Gastroesophageal sphincter (tissue), 3 donors: ENCODE results near the gene FOXD2.

Experiments used
- CTCF ChIP-seq, 4 experiments: fragments of 200-600 bp in 2 of 4; fragments of 450-650 bp in 2 of 4; sonication (generic) in 1 of 4; IDR thresholded peaks; one replicate each; pipeline ENCODE4 v1.5.1; 2017 to 2019; ENCODE audit warnings: antibody characterized with exemption in 4 of 4, mild to moderate bottlenecking in 2 of 4, moderate library complexity in 2 of 4
- POLR2A ChIP-seq, 2 donors: fragments of 450-650 bp; IDR thresholded peaks; one replicate each; pipeline ENCODE4 v1.6.1; 2017; ENCODE audit warnings: antibody characterized with exemption in 2 of 2, mild to moderate bottlenecking in 2 of 2, moderate library complexity in 1 of 2
- POLR2AphosphoS5 ChIP-seq: sonication (generic); formaldehyde crosslinking; IDR thresholded peaks from one replicate; pipeline ENCODE4 v1.6.1; 2017; ENCODE audit warnings: antibody characterized with exemption

DNA sequence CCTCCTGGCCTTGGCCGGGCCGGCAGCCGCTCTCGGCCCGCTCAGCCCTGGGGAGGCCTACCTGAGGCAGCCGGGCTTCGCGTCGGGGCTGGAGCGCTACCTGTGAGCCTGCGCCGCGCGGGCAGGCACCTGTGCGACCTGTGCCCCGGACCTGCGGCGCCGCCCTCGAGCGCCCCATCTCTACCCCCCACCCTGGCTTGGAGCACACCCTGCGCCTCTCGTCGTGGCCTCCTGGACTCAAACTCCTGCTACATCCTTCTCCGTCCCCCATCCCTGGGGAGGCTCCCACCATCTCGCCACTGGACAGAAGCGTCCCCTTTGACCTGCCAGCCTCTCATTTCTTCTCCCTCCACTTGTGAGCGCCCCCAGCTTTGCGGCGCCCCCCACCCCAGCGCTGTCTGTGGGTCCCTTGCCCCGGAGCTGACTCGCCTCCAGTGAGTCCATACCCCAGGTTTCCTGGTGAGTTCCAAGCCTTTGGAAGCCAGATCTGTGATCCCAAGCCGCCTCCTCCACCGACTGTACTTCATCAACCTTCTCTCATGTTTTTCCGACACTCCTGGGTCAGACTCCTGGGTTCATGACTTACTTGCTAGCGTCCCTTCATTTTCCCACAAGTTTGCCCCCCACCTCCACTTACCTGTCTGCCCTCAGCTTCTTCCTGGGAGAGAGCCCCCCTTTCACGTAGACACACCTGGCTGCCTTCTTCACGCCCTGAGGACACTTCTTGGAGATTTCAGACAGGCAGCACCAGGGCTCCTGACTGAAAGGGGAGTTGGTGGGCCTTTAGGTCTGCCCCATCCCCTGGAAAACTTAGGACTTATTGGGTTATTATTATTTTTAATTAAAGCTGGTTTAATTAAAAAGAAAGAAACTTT lies 20.4 kb upstream of the FOXD2 start:
- no peak for TF ChIP-seq POLR2AphosphoS5
- TF ChIP-seq CTCF (IDR thresholded peaks at IDR 0.05), result no peak
- no peak for TF ChIP-seq POLR2A (IDR thresholded peaks at IDR 0.05)
